Measurements from ENCODE around the gene BCL11B.

BCL11B gene

DNA sequence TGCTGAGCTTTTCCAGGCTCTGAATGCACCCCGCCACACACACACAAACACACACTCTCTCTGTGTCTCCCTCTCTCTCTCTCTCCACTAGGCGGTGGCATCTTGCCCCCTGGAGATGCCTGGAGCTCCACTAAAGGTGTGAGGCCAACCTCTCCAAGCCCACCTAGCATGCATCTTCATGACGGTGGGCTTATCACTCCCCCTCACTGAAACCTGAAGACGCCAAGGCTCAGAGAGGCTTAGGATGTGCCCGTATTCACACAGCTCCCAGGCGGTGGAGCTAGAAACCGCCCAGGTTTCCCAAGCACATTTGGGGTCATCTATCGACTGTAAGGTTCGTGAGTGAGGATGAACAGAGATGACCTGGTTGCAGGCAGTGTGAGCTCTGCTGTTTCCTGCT, 42.6 kb upstream of the BCL11B start:
- Histone ChIP-seq H3K4me3 (ENCODE audit: low read length in 2 of 2) (no peak overlapping the region), H3K36me3 (ENCODE audit: control insufficient read depth in 2 of 2, insufficient read depth in 2 of 2, low read length in 2 of 2) (no peaks in the 10 kb centered on the region), H3K9me3 (ENCODE audit: control insufficient read depth in 2 of 2, low read length in 2 of 2) (no peaks in the 10 kb centered on the region), H3K27ac (ENCODE audit: low read length) (no peak overlapping the region), H3K4me1 (ENCODE audit: control insufficient read depth, insufficient read depth, low read length) (no peaks in the 10 kb centered on the region), H3K9ac (ENCODE audit: low read length in 2 of 2) (no peak overlapping the region), H3K27me3 (ENCODE audit: control insufficient read depth in 1 of 2, insufficient read depth in 2 of 2, low read length in 2 of 2) (peaks cover 3 to 10% of the 10 kb centered on the region in 2 donors)

DNA sequence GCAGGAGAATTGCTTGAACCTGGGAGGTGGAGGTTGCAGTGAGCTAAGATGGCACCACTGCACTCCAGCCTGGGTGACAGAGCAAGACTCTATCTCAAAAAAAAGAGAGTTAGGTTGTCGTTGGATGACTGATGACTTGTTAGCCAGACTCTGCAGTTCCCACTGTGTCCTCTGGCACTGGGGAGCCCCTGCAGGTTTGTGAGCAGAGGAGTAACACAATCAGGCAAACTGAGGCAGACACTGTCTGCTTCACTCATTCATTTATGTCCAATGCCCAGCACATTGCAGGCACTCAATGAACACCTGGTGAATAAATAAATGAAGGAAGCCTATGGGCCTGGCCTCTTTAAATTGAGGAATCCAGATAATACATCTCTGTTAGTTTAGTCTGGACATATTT, 41.2 kb upstream of the BCL11B start:
- Histone ChIP-seq H3K9me3 (ENCODE audit: control insufficient read depth in 2 of 2, low read length in 2 of 2) (no peaks in the 10 kb centered on the region), H3K4me1 (ENCODE audit: control insufficient read depth, insufficient read depth, low read length) (no peaks in the 10 kb centered on the region), H3K27ac (ENCODE audit: low read length) (no peak overlapping the region), H3K9ac (ENCODE audit: low read length in 2 of 2) (no peak overlapping the region), H3K4me3 (ENCODE audit: low read length in 2 of 2) (no peak overlapping the region), H3K36me3 (ENCODE audit: control insufficient read depth in 2 of 2, insufficient read depth in 2 of 2, low read length in 2 of 2) (no peaks in the 10 kb centered on the region), H3K27me3 (ENCODE audit: control insufficient read depth in 1 of 2, insufficient read depth in 2 of 2, low read length in 2 of 2) (peaks cover 3 to 7% of the 10 kb centered on the region in 2 donors)

DNA sequence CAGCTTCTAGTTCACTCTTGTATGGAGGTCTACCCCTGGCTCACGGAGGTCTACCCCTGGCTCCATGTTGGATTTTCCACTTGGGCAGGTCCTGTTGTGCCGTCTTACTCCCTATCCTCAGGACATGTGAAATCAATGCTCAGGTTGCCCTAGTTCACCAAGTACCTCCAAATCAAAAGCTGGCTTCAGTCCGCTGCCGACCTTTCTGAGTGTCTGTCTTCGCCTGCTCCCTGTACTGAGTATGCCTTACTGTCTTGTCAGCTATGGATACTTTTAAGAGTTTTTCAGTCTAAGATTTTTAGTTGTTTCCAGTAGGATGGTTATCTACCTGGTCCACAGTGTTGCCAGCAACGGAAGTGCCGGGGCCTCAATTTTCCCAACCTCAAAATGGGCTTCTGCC, 40.1 kb upstream of the BCL11B start:
- Histone ChIP-seq H3K27me3 (ENCODE audit: control insufficient read depth in 1 of 2, insufficient read depth in 2 of 2, low read length in 2 of 2) (peaks cover 3 to 4% of the 10 kb centered on the region in 2 donors), H3K36me3 (ENCODE audit: control insufficient read depth in 2 of 2, insufficient read depth in 2 of 2, low read length in 2 of 2) (no peaks in the 10 kb centered on the region), H3K4me1 (ENCODE audit: control insufficient read depth, insufficient read depth, low read length) (no peaks in the 10 kb centered on the region), H3K9me3 (ENCODE audit: control insufficient read depth in 2 of 2, low read length in 2 of 2) (no peaks in the 10 kb centered on the region), H3K27ac (ENCODE audit: low read length) (no peak overlapping the region), H3K4me3 (ENCODE audit: low read length in 2 of 2) (no peak overlapping the region), H3K9ac (ENCODE audit: low read length in 2 of 2) (no peak overlapping the region)

DNA sequence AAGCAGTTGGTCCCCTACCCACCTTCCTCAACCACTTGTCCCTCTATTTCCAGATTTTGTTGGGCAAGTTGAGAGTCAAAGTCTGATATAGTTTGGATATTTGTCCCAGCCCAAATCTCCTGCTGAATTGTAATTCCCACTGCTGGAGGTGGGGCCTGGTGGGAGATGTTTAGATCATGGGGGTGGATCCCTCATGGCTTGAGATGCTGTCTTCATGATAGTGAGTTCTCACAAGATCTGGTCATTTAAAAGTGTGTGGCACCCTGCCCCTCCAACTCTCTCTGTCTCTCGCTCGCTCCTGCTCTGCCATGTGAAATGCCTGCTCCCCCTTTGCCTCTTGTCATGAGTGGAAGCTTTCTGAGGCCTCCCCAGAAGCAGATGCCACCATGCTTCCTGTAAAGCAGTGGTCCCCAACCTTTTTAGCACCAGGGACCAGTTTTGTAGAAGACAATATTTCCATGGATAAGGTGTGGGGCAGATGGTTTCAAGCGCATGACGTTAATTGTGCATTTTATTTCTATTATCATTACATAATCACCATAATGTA, 37.3 kb upstream of the BCL11B start:
- H3K27me3 ChIP-seq (ENCODE audit: control insufficient read depth in 1 of 2, insufficient read depth in 2 of 2, low read length in 2 of 2), result no peaks in the 10 kb centered on the region
- H3K9ac ChIP-seq (ENCODE audit: low read length in 2 of 2), result no peak overlapping the region
- no peak overlapping the region for H3K27ac ChIP-seq (ENCODE audit: low read length)
- H3K36me3 ChIP-seq (ENCODE audit: control insufficient read depth in 2 of 2, insufficient read depth in 2 of 2, low read length in 2 of 2), result no peaks in the 10 kb centered on the region
- H3K9me3 ChIP-seq (ENCODE audit: control insufficient read depth in 2 of 2, low read length in 2 of 2), result no peaks in the 10 kb centered on the region
- H3K4me1 ChIP-seq (ENCODE audit: control insufficient read depth, insufficient read depth, low read length), result no peaks in the 10 kb centered on the region
- no peak overlapping the region for H3K4me3 ChIP-seq (ENCODE audit: low read length in 2 of 2)

DNA sequence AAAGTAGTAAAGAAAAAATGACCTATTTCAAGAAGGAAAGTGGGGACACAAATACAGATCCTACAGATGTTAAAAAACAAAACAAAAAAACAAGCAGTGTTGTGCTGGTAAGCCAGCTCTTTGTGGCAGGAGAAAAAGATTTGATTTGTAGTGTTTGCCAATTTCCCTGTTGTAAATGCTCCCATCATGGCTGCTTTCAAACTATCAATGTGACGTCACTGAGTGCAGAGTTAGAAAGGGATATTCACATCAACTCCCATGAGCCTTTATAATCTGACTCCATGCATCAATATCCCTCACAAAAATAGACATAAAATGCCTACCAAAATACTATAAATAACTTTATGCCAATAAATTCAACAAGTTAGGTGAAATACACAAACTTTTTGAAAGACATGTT, 32.2 kb upstream of the BCL11B start:
- Histone ChIP-seq H3K4me1 (ENCODE audit: control insufficient read depth, insufficient read depth, low read length) (no peaks in the 10 kb centered on the region), H3K9me3 (ENCODE audit: control insufficient read depth in 2 of 2, low read length in 2 of 2) (peaks cover 0 to 5% of the 10 kb centered on the region in 2 donors), H3K4me3 (ENCODE audit: low read length in 2 of 2) (no peak overlapping the region), H3K36me3 (ENCODE audit: control insufficient read depth in 2 of 2, insufficient read depth in 2 of 2, low read length in 2 of 2) (no peaks in the 10 kb centered on the region), H3K27me3 (ENCODE audit: control insufficient read depth in 1 of 2, insufficient read depth in 2 of 2, low read length in 2 of 2) (no peaks in the 10 kb centered on the region), H3K27ac (ENCODE audit: low read length) (no peak overlapping the region), H3K9ac (ENCODE audit: low read length in 2 of 2) (no peak overlapping the region)

- Histone ChIP-seq H3K9ac (ENCODE audit: low read length in 2 of 2) (no peak overlapping the region), H3K36me3 (ENCODE audit: control insufficient read depth in 2 of 2, insufficient read depth in 2 of 2, low read length in 2 of 2) (no peaks in the 10 kb centered on the region), H3K9me3 (ENCODE audit: control insufficient read depth in 2 of 2, low read length in 2 of 2) (peaks cover 4 to 9% of the 10 kb centered on the region in 2 donors), H3K27me3 (ENCODE audit: control insufficient read depth in 1 of 2, insufficient read depth in 2 of 2, low read length in 2 of 2) (no peaks in the 10 kb centered on the region), H3K4me1 (ENCODE audit: control insufficient read depth, insufficient read depth, low read length) (no peaks in the 10 kb centered on the region), H3K4me3 (ENCODE audit: low read length in 2 of 2) (no peak overlapping the region), H3K27ac (ENCODE audit: low read length) (no peak overlapping the region)
Measured at GRCh38 chr14:99300190-99300589, 28.2 kb upstream of the BCL11B start.

DNA sequence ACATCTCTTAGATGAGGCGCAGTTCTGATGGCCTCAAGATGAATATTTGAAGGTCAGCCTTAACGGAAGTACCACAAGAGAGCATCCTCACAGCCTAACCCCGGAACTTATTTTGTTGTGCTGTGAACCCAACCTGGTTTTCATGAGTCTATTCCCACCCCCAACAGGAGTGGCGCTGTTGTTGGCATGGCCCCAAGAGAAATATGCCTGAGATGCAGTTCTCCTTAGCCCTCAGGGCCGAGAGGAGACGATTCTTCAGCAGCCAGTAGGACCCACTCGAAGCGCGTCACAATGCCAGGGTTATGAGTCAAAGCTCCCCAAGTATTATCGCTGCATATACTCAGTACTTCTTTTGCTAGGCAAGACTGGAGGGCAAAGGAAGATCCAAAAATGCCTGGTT, 24.5 kb upstream of the BCL11B start:
- Histone ChIP-seq H3K9ac (ENCODE audit: low read length in 2 of 2) (no peak overlapping the region), H3K9me3 (ENCODE audit: control insufficient read depth in 2 of 2, low read length in 2 of 2) (peaks cover 8 to 9% of the 10 kb centered on the region in 2 donors), H3K4me1 (ENCODE audit: control insufficient read depth, insufficient read depth, low read length) (no peaks in the 10 kb centered on the region), H3K36me3 (ENCODE audit: control insufficient read depth in 2 of 2, insufficient read depth in 2 of 2, low read length in 2 of 2) (no peaks in the 10 kb centered on the region), H3K4me3 (ENCODE audit: low read length in 2 of 2) (no peak overlapping the region), H3K27me3 (ENCODE audit: control insufficient read depth in 1 of 2, insufficient read depth in 2 of 2, low read length in 2 of 2) (no peaks in the 10 kb centered on the region), H3K27ac (ENCODE audit: low read length) (no peak overlapping the region)

- Histone ChIP-seq H3K27me3 (ENCODE audit: control insufficient read depth in 1 of 2, insufficient read depth in 2 of 2, low read length in 2 of 2) (peaks cover 5% of the 10 kb centered on the region in 2 donors), H3K4me3 (ENCODE audit: low read length in 2 of 2) (no peak overlapping the region), H3K36me3 (ENCODE audit: control insufficient read depth in 2 of 2, insufficient read depth in 2 of 2, low read length in 2 of 2) (no peaks in the 10 kb centered on the region), H3K9me3 (ENCODE audit: control insufficient read depth in 2 of 2, low read length in 2 of 2) (peaks cover 0 to 3% of the 10 kb centered on the region in 2 donors), H3K27ac (ENCODE audit: low read length) (no peak overlapping the region), H3K9ac (ENCODE audit: low read length in 2 of 2) (no peak overlapping the region), H3K4me1 (ENCODE audit: control insufficient read depth, insufficient read depth, low read length) (no peaks in the 10 kb centered on the region)
Measured at GRCh38 chr14:99289394-99290189, 17.6 kb upstream of the BCL11B start.

- Histone ChIP-seq H3K27me3 (ENCODE audit: control insufficient read depth in 1 of 2, insufficient read depth in 2 of 2, low read length in 2 of 2) (peaks cover 5 to 9% of the 10 kb centered on the region in 2 donors), H3K36me3 (ENCODE audit: control insufficient read depth in 2 of 2, insufficient read depth in 2 of 2, low read length in 2 of 2) (no peaks in the 10 kb centered on the region), H3K4me3 (ENCODE audit: low read length in 2 of 2) (no peak overlapping the region), H3K9ac (ENCODE audit: low read length in 2 of 2) (no peak overlapping the region), H3K27ac (ENCODE audit: low read length) (no peak overlapping the region), H3K4me1 (ENCODE audit: control insufficient read depth, insufficient read depth, low read length) (no peaks in the 10 kb centered on the region), H3K9me3 (ENCODE audit: control insufficient read depth in 2 of 2, low read length in 2 of 2) (peaks cover 0 to 3% of the 10 kb centered on the region in 2 donors)
Measured at GRCh38 chr14:99288948-99289347, 17.0 kb upstream of the BCL11B start.

- H3K4me3 ChIP-seq (ENCODE audit: low read length in 2 of 2), result no peak overlapping the region
- no peak overlapping the region for H3K27ac ChIP-seq (ENCODE audit: low read length)
Measured at GRCh38 chr14:99287269-99287942, 15.4 kb upstream of the BCL11B start.

DNA sequence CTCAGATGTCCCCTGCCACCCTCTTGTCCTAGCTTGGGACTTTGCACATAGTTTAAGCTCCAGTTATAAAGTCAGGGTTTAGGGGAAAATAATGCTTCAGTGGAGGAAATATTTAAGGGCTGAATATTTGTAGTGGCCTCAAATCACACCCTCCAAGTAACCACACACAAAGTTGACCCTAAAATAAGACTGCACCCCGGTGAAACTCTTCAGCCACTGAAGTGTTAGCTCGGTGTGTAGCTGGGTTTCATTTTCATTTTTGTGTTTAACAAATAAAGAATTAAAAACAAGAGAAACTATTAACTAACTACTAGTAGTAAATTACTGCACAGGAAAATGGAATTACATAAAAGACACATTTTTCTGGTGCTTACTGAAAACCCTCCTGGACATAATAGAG, 14.8 kb upstream of the BCL11B start:
- Histone ChIP-seq H3K36me3 (ENCODE audit: control insufficient read depth in 2 of 2, insufficient read depth in 2 of 2, low read length in 2 of 2) (no peaks in the 10 kb centered on the region), H3K9me3 (ENCODE audit: control insufficient read depth in 2 of 2, low read length in 2 of 2) (no peaks in the 10 kb centered on the region), H3K4me1 (ENCODE audit: control insufficient read depth, insufficient read depth, low read length) (no peaks in the 10 kb centered on the region), H3K27ac (ENCODE audit: low read length) (no peak overlapping the region), H3K9ac (ENCODE audit: low read length in 2 of 2) (no peak overlapping the region), H3K27me3 (ENCODE audit: control insufficient read depth in 1 of 2, insufficient read depth in 2 of 2, low read length in 2 of 2) (peaks cover 5 to 12% of the 10 kb centered on the region in 2 donors), H3K4me3 (ENCODE audit: low read length in 2 of 2) (no peak overlapping the region)

More at GRCh38 chr14:99287269-99287942, 15.4 kb upstream of the BCL11B start:
- no peak overlapping the region for H3K9ac ChIP-seq (ENCODE audit: low read length in 2 of 2)
- H3K27me3 ChIP-seq (ENCODE audit: control insufficient read depth in 1 of 2, insufficient read depth in 2 of 2, low read length in 2 of 2), result peaks cover 5 to 12% of the 10 kb centered on the region in 2 donors
- H3K4me1 ChIP-seq (ENCODE audit: control insufficient read depth, insufficient read depth, low read length), result no peaks in the 10 kb centered on the region
- no peaks in the 10 kb centered on the region for H3K36me3 ChIP-seq (ENCODE audit: control insufficient read depth in 2 of 2, insufficient read depth in 2 of 2, low read length in 2 of 2)
- peaks cover 0 to 3% of the 10 kb centered on the region in 2 donors for H3K9me3 ChIP-seq (ENCODE audit: control insufficient read depth in 2 of 2, low read length in 2 of 2)

Measured in stomach smooth muscle (tissue), 2 donors.